MM.1S (cell line): ENCODE measurements around the gene STK4.

Experiments used
- EZH2 ChIP-seq: fragments of 300-600 bp; sonication (generic); optimal IDR thresholded peaks from 2 replicates; pipeline ENCODE3; 2017; ENCODE audit warnings: low read depth, mild to moderate bottlenecking, antibody characterized with exemption, low read length, mixed read lengths
- TF ChIP-seq, protein P1 (sequence below): fragments of 300-600 bp; sonication (generic); IDR thresholded peaks from 2 replicates; pipeline ENCODE4 v1.5.1; 2016; ENCODE audit warnings: antibody characterized with exemption, low read length, mixed read lengths

GRCh38 chr20:45092898-45093297 is 126.6 kb downstream of the STK4 start:
- TF ChIP-seq, protein P1, sequence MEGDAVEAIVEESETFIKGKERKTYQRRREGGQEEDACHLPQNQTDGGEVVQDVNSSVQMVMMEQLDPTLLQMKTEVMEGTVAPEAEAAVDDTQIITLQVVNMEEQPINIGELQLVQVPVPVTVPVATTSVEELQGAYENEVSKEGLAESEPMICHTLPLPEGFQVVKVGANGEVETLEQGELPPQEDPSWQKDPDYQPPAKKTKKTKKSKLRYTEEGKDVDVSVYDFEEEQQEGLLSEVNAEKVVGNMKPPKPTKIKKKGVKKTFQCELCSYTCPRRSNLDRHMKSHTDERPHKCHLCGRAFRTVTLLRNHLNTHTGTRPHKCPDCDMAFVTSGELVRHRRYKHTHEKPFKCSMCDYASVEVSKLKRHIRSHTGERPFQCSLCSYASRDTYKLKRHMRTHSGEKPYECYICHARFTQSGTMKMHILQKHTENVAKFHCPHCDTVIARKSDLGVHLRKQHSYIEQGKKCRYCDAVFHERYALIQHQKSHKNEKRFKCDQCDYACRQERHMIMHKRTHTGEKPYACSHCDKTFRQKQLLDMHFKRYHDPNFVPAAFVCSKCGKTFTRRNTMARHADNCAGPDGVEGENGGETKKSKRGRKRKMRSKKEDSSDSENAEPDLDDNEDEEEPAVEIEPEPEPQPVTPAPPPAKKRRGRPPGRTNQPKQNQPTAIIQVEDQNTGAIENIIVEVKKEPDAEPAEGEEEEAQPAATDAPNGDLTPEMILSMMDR: no peak
- no peak for TF ChIP-seq EZH2
